SK-N-SH (cell line): Measurements from ENCODE around the gene RELCH. TPM values are rescaled to one million over a fixed set of nuclear protein-coding genes. Genes with fewer than 3 reads are reported as not detected.

Source experiments
- CTCF ChIA-PET: fragments of 300-600, 350-600 bp; formaldehyde crosslinking; extraction: SDS; loops from one replicate; lab custom pipeline; 2021; lab: Yijun Ruan, JAX
- POLR2A ChIA-PET: fragments of 350-600 bp; sonication (Branson Sonifier 250); formaldehyde crosslinking; extraction: SDS; loops from one replicate; lab custom pipeline; 2020; ENCODE audit warnings: antibody characterized with exemption, inconsistent platforms; lab: Yijun Ruan, JAX
- DNase-seq: peaks from one replicate; pipeline ENCODE4 v3.0.0; 2012
- H2AFZ ChIP-seq: fragments of 200-600 bp; sonication (generic); 2 replicates; pipeline ENCODE4 v1.8.1; 2016; ENCODE audit warnings: antibody characterized with exemption, mild to moderate bottlenecking, low read depth
- H3F3A ChIP-seq: fragments of 200-600 bp; sonication (generic); replicated peaks from 2 replicates; pipeline ENCODE3; 2016; ENCODE audit warnings: antibody characterized with exemption, mild to moderate bottlenecking; ENCODE audit not compliant: insufficient read depth
- H3K27ac ChIP-seq, 2 experiments: fragments of 200-500 bp in 1 of 2; fragments of 200-600 bp in 1 of 2; sonication (Bioruptor generic) in 1 of 2; sonication (generic), shearing (Covaris generic) in 1 of 2; 2 replicates each; pipeline versions ENCODE4 v1.5.1 to v1.6.1; 2014 to 2016; ENCODE audit warnings: low read depth in 2 of 2, inconsistent platforms in 1 of 2, low read length in 1 of 2, mild to moderate bottlenecking in 1 of 2, mixed read lengths in 1 of 2
- H3K27me3 ChIP-seq: fragments of 200-600 bp; sonication (generic), shearing (Covaris generic); 2 replicates; pipeline ENCODE4 v1.6.1; 2016; ENCODE audit warnings: mixed run types; ENCODE audit not compliant: insufficient read depth
- H3K36me3 ChIP-seq, 2 experiments: fragments of 200-500 bp in 1 of 2; fragments of 200-600 bp in 1 of 2; sonication (Bioruptor generic) in 1 of 2; sonication (generic) in 1 of 2; replicated peaks in 1 of 2; 2 replicates each; pipeline versions ENCODE3 to v1.5.1; 2014 to 2016; ENCODE audit warnings: low read length in 1 of 2, mild to moderate bottlenecking in 1 of 2; ENCODE audit not compliant: insufficient read depth in 2 of 2, control insufficient read depth in 1 of 2
- H3K4me1 ChIP-seq, 2 experiments: fragments of 200-500 bp in 1 of 2; fragments of 200-600 bp in 1 of 2; sonication (Bioruptor generic) in 1 of 2; sonication (generic), shearing (Covaris generic) in 1 of 2; 2 replicates each; pipeline versions ENCODE4 v1.5.1 to v1.6.1; 2014 to 2016; ENCODE audit warnings: low read depth in 1 of 2, low read length in 1 of 2, mixed run types in 1 of 2; ENCODE audit not compliant: insufficient read depth in 2 of 2, control insufficient read depth in 1 of 2
- H3K4me2 ChIP-seq: fragments of 200-600 bp; sonication (generic), shearing (Covaris generic); 2 replicates; pipeline ENCODE4 v1.6.1; 2017; ENCODE audit warnings: mixed run types
- H3K4me3 ChIP-seq, 2 experiments: fragments of 200-500 bp in 1 of 2; fragments of 200-600 bp in 1 of 2; sonication (Bioruptor generic) in 1 of 2; sonication (generic), shearing (Covaris generic) in 1 of 2; 2 replicates each; pipeline versions ENCODE4 v1.5.1 to v1.8.1; 2014 to 2016; ENCODE audit warnings: low read depth in 2 of 2, inconsistent platforms in 1 of 2, low read length in 1 of 2, mild to moderate bottlenecking in 1 of 2, mixed read lengths in 1 of 2, moderate library complexity in 1 of 2
- H3K79me2 ChIP-seq: fragments of 200-600 bp; sonication (generic); 2 replicates; pipeline ENCODE4 v1.8.1; 2017; ENCODE audit warnings: mild to moderate bottlenecking; ENCODE audit not compliant: insufficient read depth
- H3K9ac ChIP-seq: fragments of 200-600 bp; sonication (generic); 2 replicates; pipeline ENCODE4 v1.6.1; 2017; ENCODE audit warnings: mixed run types
- H3K9me2 ChIP-seq: fragments of 200-600 bp; sonication (generic); 2 replicates; pipeline ENCODE4 v1.6.1; 2017; ENCODE audit warnings: mixed run types
- H3K9me3 ChIP-seq: fragments of 200-600 bp; sonication (generic); 2 replicates; pipeline ENCODE4 v1.6.1; 2017; ENCODE audit warnings: mixed run types, mild to moderate bottlenecking, moderate library complexity
- H4K20me1 ChIP-seq: fragments of 200-600 bp; sonication (generic); 2 replicates; pipeline ENCODE4 v1.6.1; 2017; ENCODE audit warnings: mild to moderate bottlenecking, mixed run types; ENCODE audit not compliant: insufficient read depth
- GATA2 ChIP-seq: sonication (generic); formaldehyde crosslinking; IDR thresholded peaks from 2 replicates; pipeline ENCODE4 v1.5.0; 2020; ENCODE audit warnings: mild to moderate bottlenecking, missing genetic modification reagents
- NRF1 ChIP-seq: IDR thresholded peaks from 2 replicates; pipeline ENCODE4 v1.6.1; 2012; ENCODE audit warnings: low read depth, mild to moderate bottlenecking, low read length
- PBX3 ChIP-seq: IDR thresholded peaks from 2 replicates; pipeline ENCODE4; 2012
- RCOR1 ChIP-seq: fragments of 150-350 bp; IDR thresholded peaks from 2 replicates; pipeline ENCODE4 v1.6.1; 2017; ENCODE audit warnings: antibody characterized with exemption, low read length
- SIN3A ChIP-seq: IDR thresholded peaks from 2 replicates; pipeline ENCODE4 v1.6.1; 2012; ENCODE audit warnings: low read depth, mild to moderate bottlenecking, low read length, moderate library complexity, borderline replicate concordance
- USF2 ChIP-seq: fragments of 150-350 bp; IDR thresholded peaks from 2 replicates; pipeline ENCODE4 v1.6.1; 2017; ENCODE audit warnings: antibody characterized with exemption, low read length, low read depth, borderline replicate concordance
- YY1 ChIP-seq: IDR thresholded peaks from 2 replicates; pipeline ENCODE4 v1.4.0; 2012; ENCODE audit warnings: low read depth, mild to moderate bottlenecking
- WGBS: methylation state at CpG from one replicate; pipeline ENCODE4 v1.1.6; 2017; ENCODE audit warnings: low lambda C conversion rate; 5-methylcytosine and 5-hydroxymethylcytosine counted together
- polyA plus RNA-seq, 3 experiments: library from polyadenylated mRNA; depleted of rRNA; stranded (reverse); fragments of >200 nt; gene quantifications; 2 replicates each; pipeline ENCODE4 v1.2.3, GENCODE V29; 2012

RELCH gene
- polyA plus RNA-seq, 1 of the 3 experiments (the other 2 are of a cell fraction), result 7.4 TPM

- H4K20me1 ChIP-seq, result no peaks in the 10 kb centered on the region
- POLR2A ChIA-PET, result no interaction called here
- no peak overlapping the region for H3K4me3 ChIP-seq
- no peak overlapping the region for H3K27ac ChIP-seq
- 62% methylated on average over 3 of the region's 3 CpGs for WGBS
- H3F3A ChIP-seq, result peaks cover 9% of the 10 kb centered on the region
- H3K4me1 ChIP-seq, result peaks cover 8 to 13% of the 10 kb centered on the region in 2 experiments
- no peak overlapping the region for H2AFZ ChIP-seq
- no peak for TF ChIP-seq RCOR1
- TF ChIP-seq GATA2 (CRISPR knock-in tag), result peak; percentile 55
- no peak overlapping the region for H3K9ac ChIP-seq
- H3K27me3 ChIP-seq, result no peaks in the 10 kb centered on the region
- no peaks in the 10 kb centered on the region for H3K9me2 ChIP-seq
- no peaks in the 10 kb centered on the region for H3K79me2 ChIP-seq
- H3K4me2 ChIP-seq, result no peak overlapping the region
- peak; percentile 58 for DNase-seq
- no peaks in the 10 kb centered on the region for H3K9me3 ChIP-seq
- CTCF ChIA-PET, result interaction anchor here (1.2 to 1.6 kb wide), 2 partner anchors 16 to 20 kb away, joined by 3 to 5 read pairs; partner anchors contain the start of gene TNFRSF11A
- H3K36me3 ChIP-seq, result no peaks in the 10 kb centered on the region
Observed at GRCh38 chr18:62341473-62341872, 154.4 kb downstream of the RELCH start.

- Histone ChIP-seq H3K27me3 (no peaks in the 10 kb centered on the region), H3K79me2 (no peaks in the 10 kb centered on the region), H3K4me3 (no peak overlapping the region), H3K4me2 (no peak overlapping the region), H3K9ac (no peak overlapping the region), H3F3A (peaks cover 9% of the 10 kb centered on the region), H3K9me3 (no peaks in the 10 kb centered on the region), H3K4me1 (peaks cover 8 to 13% of the 10 kb centered on the region in 2 experiments), H3K27ac (no peak overlapping the region), H3K9me2 (no peaks in the 10 kb centered on the region), H3K36me3 (no peaks in the 10 kb centered on the region), H2AFZ (no peak overlapping the region), H4K20me1 (no peaks in the 10 kb centered on the region)
- TF ChIP-seq NRF1, result no peak
- no peak for TF ChIP-seq PBX3
- no peak for TF ChIP-seq SIN3A
- no peak for TF ChIP-seq USF2
- no peak for TF ChIP-seq RCOR1
- 96% methylated on average over 4 of the region's 4 CpGs for WGBS
- CTCF ChIA-PET, result no interaction called here
- DNase-seq, result no peak
- POLR2A ChIA-PET, result no interaction called here
Observed at GRCh38 chr18:62342884-62343283, 155.8 kb downstream of the RELCH start.

- Histone ChIP-seq H3K9me2 (no peaks in the 10 kb centered on the region), H3K27me3 (no peaks in the 10 kb centered on the region), H3K79me2 (no peaks in the 10 kb centered on the region), H3K4me2 (no peak overlapping the region), H4K20me1 (no peaks in the 10 kb centered on the region), H3K4me1 (peaks cover 8 to 13% of the 10 kb centered on the region in 2 experiments), H3K27ac (no peak overlapping the region), H3K4me3 (no peak overlapping the region), H3K9me3 (no peaks in the 10 kb centered on the region), H3K9ac (no peak overlapping the region), H2AFZ (no peak overlapping the region), H3K36me3 (no peaks in the 10 kb centered on the region), H3F3A (peaks cover 9% of the 10 kb centered on the region)
- CTCF ChIA-PET, result no interaction called here
- POLR2A ChIA-PET, result no interaction called here
- no peak for TF ChIP-seq YY1
- DNase-seq, result no peak
- WGBS, result 96% methylated on average over 8 of the region's 8 CpGs
Observed at GRCh38 chr18:62343316-62343715, 156.3 kb downstream of the RELCH start.
